GM18873 (cell line): Measurements from ENCODE around the gene JMJD4.

Experiments used
- ATAC-seq: cut with Tn5 transposase; IDR thresholded peaks from one replicate; pipeline ENCODE4 v1.9.1; 2021; ENCODE audit warnings: mild to moderate bottlenecking, moderate library complexity, moderate number of reproducible peaks; ENCODE audit not compliant: unreplicated experiment, low FRiP score

The JMJD4 gene

GRCh38 chr1:227734856-227735538 lies at the start of gene JMJD4, which contains the start of gene SNAP47:
TSS of gene JMJD4 (minus strand) at chr1:227735302. CDS start at chr1:227735273, 29 bp downstream.
TSS of gene SNAP47 (plus strand) at chr1:227735435. CDS start at chr1:227747737, 12,302 bp downstream.
- peak; percentile 87 for ATAC-seq

- ATAC-seq, result no peak
Measured at GRCh38 chr1:227782226-227782625, 47.1 kb upstream of the JMJD4 start.

- ATAC-seq, result no peak
Measured at GRCh38 chr1:227781314-227781930, 46.3 kb upstream of the JMJD4 start.

GRCh38 chr1:227780101-227781044 lies 45.3 kb upstream of the JMJD4 start:
- ATAC-seq, result no peak

- ATAC-seq, result no peak
Measured at GRCh38 chr1:227779685-227780084, 44.6 kb upstream of the JMJD4 start.

- no peak for ATAC-seq
Measured at GRCh38 chr1:227779021-227779441, 43.9 kb upstream of the JMJD4 start.

GRCh38 chr1:227778401-227778947 lies 43.4 kb upstream of the JMJD4 start:
- no peak for ATAC-seq

GRCh38 chr1:227777646-227778045 lies 42.5 kb upstream of the JMJD4 start:
- no peak for ATAC-seq

- ATAC-seq, result no peak
Measured at GRCh38 chr1:227777156-227777555, 42.1 kb upstream of the JMJD4 start.

GRCh38 chr1:227776331-227776771 lies 41.2 kb upstream of the JMJD4 start:
- no peak for ATAC-seq

GRCh38 chr1:227775841-227776240 lies 40.7 kb upstream of the JMJD4 start:
- no peak for ATAC-seq

GRCh38 chr1:227774821-227775661 lies 39.9 kb upstream of the JMJD4 start:
- ATAC-seq, result no peak

- no peak for ATAC-seq
Measured at GRCh38 chr1:227774051-227774731, 39.1 kb upstream of the JMJD4 start.

- ATAC-seq, result no peak
Measured at GRCh38 chr1:227773558-227773957, 38.5 kb upstream of the JMJD4 start.

- ATAC-seq, result no peak
Measured at GRCh38 chr1:227771771-227772170, 36.7 kb upstream of the JMJD4 start.

GRCh38 chr1:227771326-227771725 lies 36.2 kb upstream of the JMJD4 start:
- no peak for ATAC-seq

GRCh38 chr1:227770812-227771211 lies 35.7 kb upstream of the JMJD4 start:
- no peak for ATAC-seq

GRCh38 chr1:227769936-227770494 lies 34.9 kb upstream of the JMJD4 start:
- no peak for ATAC-seq
